Measurements from ENCODE around the gene COL9A1. TPM values are rescaled to one million over a fixed set of nuclear protein-coding genes. Genes with fewer than 3 reads are reported as not detected.

Gene COL9A1
- total and polyA plus RNA-seq, 2 experiments from 2014 or later, result 11.2 to 22.1 TPM

DNA sequence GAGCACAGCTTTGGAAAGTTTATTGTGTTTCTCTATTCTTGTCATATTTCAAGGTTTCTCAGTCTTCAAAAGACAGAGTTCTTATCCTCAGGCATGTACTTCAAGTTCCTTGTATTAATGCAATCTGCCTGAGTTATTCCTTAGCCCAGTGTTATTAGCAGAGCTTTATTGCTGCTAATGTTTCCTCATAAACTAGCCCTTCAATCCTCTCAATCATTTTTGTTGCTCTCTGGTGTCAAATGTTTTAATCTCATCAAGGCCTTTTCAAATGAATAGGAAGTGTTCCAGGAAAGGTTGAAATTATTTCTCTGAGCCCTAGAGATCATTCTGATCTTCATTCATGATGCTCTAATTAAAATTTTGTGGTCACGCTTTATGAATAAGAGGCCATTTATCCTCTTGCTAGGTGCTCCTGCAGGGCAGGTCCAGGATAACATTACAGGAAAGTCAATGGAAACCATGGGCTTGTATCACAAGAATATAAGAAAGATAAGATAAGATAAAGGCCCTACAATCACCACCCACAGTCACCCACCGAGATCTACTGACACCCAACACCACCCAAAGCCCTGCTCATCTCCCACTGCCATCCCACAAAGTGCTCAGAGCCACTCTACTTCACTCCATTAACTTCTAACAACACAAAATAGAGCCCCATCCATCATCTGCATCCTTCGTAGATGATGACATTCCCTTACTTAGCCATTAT lies 125.9 kb downstream of the COL9A1 start:
- no peak for DNase-seq (ENCODE audit: low read depth in 1 of 2, low spot score in 1 of 2)
- TF ChIP-seq, protein P1, sequence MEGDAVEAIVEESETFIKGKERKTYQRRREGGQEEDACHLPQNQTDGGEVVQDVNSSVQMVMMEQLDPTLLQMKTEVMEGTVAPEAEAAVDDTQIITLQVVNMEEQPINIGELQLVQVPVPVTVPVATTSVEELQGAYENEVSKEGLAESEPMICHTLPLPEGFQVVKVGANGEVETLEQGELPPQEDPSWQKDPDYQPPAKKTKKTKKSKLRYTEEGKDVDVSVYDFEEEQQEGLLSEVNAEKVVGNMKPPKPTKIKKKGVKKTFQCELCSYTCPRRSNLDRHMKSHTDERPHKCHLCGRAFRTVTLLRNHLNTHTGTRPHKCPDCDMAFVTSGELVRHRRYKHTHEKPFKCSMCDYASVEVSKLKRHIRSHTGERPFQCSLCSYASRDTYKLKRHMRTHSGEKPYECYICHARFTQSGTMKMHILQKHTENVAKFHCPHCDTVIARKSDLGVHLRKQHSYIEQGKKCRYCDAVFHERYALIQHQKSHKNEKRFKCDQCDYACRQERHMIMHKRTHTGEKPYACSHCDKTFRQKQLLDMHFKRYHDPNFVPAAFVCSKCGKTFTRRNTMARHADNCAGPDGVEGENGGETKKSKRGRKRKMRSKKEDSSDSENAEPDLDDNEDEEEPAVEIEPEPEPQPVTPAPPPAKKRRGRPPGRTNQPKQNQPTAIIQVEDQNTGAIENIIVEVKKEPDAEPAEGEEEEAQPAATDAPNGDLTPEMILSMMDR (IDR thresholded peaks at IDR 0.05; ENCODE audit: low read depth, low read length), result no peak
- Histone ChIP-seq H3K36me3 (no peaks in the 10 kb centered on the region), H3K9me3 (ENCODE audit: low read depth) (no peaks in the 10 kb centered on the region), H3K27me3 (no peaks in the 10 kb centered on the region), H3K4me3 (no peak overlapping the region), H3K27ac (no peak overlapping the region), H3K4me1 (ENCODE audit: low read depth) (no peaks in the 10 kb centered on the region)

DNA sequence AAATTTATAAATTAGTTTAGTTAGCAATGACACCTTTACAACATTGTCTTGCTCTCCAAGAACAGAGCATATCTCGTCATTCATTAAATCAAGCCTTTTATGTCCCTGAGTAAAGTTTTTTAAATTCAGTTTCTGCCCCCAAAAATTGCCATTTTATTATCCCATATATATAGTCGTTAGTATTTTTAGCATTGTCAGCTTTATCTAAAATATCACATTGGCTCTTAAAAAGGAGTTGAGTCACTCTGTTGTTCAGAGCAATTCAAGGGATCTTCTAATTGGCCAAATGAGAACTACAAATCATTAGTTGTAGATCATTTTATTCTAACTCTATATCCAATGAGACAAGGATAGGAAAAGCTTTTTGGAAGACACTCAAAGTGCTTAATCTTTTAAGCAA lies 127.1 kb downstream of the COL9A1 start:
- Histone ChIP-seq H3K36me3 (no peaks in the 10 kb centered on the region), H3K27ac (no peak overlapping the region), H3K27me3 (no peaks in the 10 kb centered on the region), H3K4me3 (no peak overlapping the region), H3K4me1 (ENCODE audit: low read depth) (no peaks in the 10 kb centered on the region), H3K9me3 (ENCODE audit: low read depth) (no peaks in the 10 kb centered on the region)
- TF ChIP-seq, protein P1 (IDR thresholded peaks at IDR 0.05; ENCODE audit: low read depth, low read length), result no peak
- DNase-seq (ENCODE audit: low read depth in 1 of 2, low spot score in 1 of 2), result no peak

DNA sequence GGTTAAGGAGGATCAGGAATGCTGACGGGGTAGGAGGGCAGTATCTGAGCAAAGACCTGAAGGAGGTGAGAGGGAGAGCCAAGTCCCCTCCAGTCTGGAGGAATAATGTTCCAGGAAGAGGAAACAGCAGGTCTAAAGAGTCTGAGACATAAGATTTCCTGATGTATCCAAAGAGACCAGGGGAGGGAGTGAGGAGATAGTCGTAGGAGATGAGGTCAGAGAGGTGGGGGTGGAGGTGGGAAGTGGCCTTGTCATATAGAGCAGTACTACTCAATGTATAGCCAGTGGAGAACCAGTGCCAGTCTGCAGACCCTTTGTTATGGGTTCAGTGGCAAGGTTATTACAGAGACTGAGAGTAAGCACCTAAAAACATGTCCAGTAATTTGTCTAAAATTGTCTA lies 130.6 kb downstream of the COL9A1 start:
- Histone ChIP-seq H3K27me3 (no peaks in the 10 kb centered on the region), H3K4me3 (no peak overlapping the region), H3K27ac (no peak overlapping the region), H3K4me1 (ENCODE audit: low read depth) (no peaks in the 10 kb centered on the region), H3K36me3 (no peaks in the 10 kb centered on the region), H3K9me3 (ENCODE audit: low read depth) (no peaks in the 10 kb centered on the region)
- DNase-seq (ENCODE audit: low read depth in 1 of 2, low spot score in 1 of 2), result no peak
- TF ChIP-seq, protein P1 (IDR thresholded peaks at IDR 0.05; ENCODE audit: low read depth, low read length), result no peak

DNA sequence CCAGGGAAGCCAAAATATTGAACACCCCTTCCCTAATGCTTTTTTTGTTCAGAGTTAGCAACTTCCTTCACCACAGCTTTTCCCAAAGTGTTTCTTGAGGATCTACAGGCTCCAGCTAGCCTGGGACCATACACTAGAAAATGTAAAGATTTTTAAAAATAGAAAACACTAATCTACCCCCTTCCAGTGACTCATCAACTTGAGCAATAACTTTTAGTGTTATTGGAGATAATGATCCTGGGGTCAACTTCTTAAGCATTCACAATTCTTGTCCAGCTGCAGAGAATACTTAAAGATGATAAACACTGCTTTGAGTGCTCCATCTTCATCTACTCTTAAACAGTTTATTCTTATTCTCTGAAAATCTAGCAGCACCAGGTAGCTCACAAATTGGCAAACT lies 131.6 kb downstream of the COL9A1 start:
- Histone ChIP-seq H3K4me3 (no peak overlapping the region), H3K36me3 (no peaks in the 10 kb centered on the region), H3K4me1 (ENCODE audit: low read depth) (no peaks in the 10 kb centered on the region), H3K27ac (no peak overlapping the region), H3K27me3 (peaks cover 5% of the 10 kb centered on the region), H3K9me3 (ENCODE audit: low read depth) (no peaks in the 10 kb centered on the region)
- DNase-seq (ENCODE audit: low read depth in 1 of 2, low spot score in 1 of 2), result peak in 1 of 2 donors; percentile 1
- TF ChIP-seq, protein P1 (IDR thresholded peaks at IDR 0.05; ENCODE audit: low read depth, low read length), result no peak

DNA sequence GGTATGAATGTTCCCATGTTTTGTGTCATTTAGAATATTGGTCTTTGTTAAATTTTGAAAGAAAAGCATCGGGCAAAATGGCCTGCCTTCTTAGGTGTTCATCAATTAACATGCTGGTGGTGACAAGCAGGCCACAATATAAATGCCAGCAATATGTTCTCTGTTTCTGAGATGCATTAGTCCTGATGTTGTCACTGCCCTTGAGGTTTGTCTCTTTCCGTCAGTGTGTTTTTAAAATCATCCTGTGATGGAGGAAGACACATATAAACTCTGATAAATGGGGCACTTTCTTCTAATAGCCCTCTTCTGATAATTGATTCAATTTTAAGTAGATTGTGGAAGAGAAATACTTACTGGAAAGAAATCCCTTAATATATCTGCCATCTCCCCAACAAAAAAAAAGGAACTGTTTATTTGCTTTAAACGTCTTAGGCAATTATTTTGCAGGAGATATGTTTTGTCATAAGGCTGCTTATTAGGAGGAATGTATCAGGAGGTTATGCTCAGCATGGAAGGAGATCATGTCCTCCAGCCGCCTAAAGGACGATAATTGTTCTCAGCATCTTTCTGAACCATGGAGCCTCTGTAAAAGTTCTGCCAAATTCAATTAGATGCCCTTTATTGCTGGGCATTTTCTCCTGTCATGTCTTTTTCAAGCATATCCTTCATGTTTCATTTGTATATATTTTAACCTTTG lies 134.1 kb downstream of the COL9A1 start:
- Histone ChIP-seq H3K27me3 (peaks cover 5% of the 10 kb centered on the region), H3K36me3 (no peaks in the 10 kb centered on the region), H3K27ac (no peak overlapping the region), H3K9me3 (ENCODE audit: low read depth) (no peaks in the 10 kb centered on the region), H3K4me3 (no peak overlapping the region), H3K4me1 (ENCODE audit: low read depth) (no peaks in the 10 kb centered on the region)
- TF ChIP-seq, protein P1 (IDR thresholded peaks at IDR 0.05; ENCODE audit: low read depth, low read length), result no peak
- DNase-seq (ENCODE audit: low read depth in 1 of 2, low spot score in 1 of 2), result no peak

Other genes starting within 250 kb of the COL9A1 start
- 11.0 and 27.1 TPM in 2 replicates for gene FAM135A, start 110.4 kb upstream of the COL9A1 start, total RNA-seq
- 11.5 and 21.9 TPM in 2 replicates for gene FAM135A, start 110.4 kb upstream of the COL9A1 start, polyA plus RNA-seq